ENCODE measurements around the gene MPPED1.

GRCh38 chr22:43419371-43420080, 7.7 kb downstream of the MPPED1 start:
- TF ChIP-seq CTCF (conservative IDR thresholded peaks at IDR 0.05) (no peak), ZFX (IDR thresholded peaks at IDR 0.05) (no peak)

Measured in C4-2B (cell line).